Cerebellar nuclear complex (tissue), 1 donor: ENCODE measurements around the gene OR2AG2.
"Not testable (repeated sequence)": the region's sequence is repeated elsewhere in the genome, so short reads cannot be mapped to it uniquely, and the experiment has no call there.

ENCODE experiments used
- DNase-seq, 2 experiments: peaks; one replicate each; lab custom pipeline; 2025; lab: John Stamatoyannopoulos, UW

Gene OR2AG2, protein sequence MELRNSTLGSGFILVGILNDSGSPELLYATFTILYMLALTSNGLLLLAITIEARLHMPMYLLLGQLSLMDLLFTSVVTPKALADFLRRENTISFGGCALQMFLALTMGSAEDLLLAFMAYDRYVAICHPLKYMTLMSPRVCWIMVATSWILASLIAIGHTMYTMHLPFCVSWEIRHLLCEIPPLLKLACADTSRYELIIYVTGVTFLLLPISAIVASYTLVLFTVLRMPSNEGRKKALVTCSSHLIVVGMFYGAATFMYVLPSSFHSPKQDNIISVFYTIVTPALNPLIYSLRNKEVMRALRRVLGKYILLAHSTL

DNA sequence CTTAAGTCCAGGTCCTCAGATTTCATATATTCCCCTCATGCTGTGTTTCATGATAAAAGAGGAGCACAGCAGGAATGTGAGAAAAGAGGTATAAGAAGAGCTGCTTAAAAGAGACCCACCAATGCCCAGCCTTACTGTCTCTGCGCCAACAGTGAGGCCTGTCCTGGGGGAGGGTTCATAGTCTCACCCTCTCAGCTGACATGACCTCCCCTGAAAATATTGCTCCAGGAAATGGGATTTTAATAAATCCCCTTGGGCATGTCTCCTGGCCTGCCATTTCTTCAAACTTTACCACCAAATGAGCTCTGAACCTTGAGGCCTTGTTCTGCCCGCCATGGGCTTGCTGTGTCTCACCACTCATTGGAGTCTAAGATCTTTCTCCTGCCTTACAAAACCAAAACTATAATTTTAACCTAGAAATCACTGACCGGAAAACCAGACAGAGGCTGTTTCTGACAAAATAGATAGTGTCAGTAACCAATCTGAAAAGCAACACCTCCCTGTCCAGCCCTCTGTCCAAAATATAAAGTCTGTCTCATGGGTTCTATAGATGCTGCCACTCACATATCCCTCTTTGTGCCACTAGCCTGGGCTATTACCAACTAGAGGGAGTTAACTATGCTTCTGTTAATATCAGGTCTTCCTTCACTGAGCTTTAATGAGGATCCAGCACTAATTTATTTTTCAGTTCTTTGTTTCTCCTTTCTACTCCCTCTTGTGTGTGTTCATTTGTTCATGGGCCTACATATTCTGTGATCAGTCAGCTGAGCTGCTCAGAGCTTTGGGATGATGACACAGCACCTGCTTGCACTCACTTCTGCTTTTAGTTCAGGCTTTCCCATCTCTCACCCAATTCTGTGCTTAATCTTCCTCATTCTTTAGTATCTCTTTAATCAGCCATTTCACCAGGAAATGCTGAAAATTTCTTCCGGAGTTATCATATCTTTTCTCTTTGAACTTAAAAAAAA, at the start of gene OR2AG2:
Gene OR2AG2 (minus strand): TSS at position 51 of the 968 bp plus-strand sequence. CDS start 3,019 bp downstream, outside the sequence.
- DNase-seq = no peak

- no peak for DNase-seq
Measured at GRCh38 chr11:6818967-6819366, 47.2 kb upstream of the OR2AG2 start.

GRCh38 chr11:6817694-6818093, 45.9 kb upstream of the OR2AG2 start:
- DNase-seq = no peak

DNA sequence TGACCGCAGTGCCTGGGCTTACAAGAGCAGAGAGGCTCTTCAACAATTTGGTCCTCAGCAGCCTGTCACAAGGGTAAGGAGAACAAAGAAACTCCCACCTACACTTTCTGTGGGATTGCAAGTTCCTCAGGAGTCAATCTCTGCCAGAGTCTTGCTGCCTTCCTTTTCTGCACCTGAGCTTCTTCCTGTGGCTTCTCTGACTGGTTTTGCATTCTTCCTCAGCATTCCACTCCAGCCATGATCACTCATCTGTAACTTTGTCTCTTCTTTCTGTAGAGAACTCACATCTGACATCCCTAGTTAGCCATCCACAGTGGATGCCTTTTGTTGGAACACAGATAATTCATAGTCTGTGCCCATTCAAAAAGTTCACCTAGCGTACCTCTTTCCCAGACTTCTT, 41.9 kb upstream of the OR2AG2 start:
- no peak for DNase-seq

GRCh38 chr11:6812390-6813005, 40.7 kb upstream of the OR2AG2 start:
- DNase-seq = no peak

GRCh38 chr11:6801075-6801474, 29.3 kb upstream of the OR2AG2 start:
- not testable (repeated sequence) for DNase-seq

GRCh38 chr11:6799402-6799801, 27.6 kb upstream of the OR2AG2 start, which contains the start of gene OR6A2:
Gene OR6A2, minus strand, starts transcription at chr11:6799689. Its CDS starts 3,981 bp downstream, at chr11:6795708.
- DNase-seq = no peak

- no peak for DNase-seq
Measured at GRCh38 chr11:6794639-6795038, 22.9 kb upstream of the OR2AG2 start.

GRCh38 chr11:6790546-6790945, 18.8 kb upstream of the OR2AG2 start:
- DNase-seq = no peak

DNA sequence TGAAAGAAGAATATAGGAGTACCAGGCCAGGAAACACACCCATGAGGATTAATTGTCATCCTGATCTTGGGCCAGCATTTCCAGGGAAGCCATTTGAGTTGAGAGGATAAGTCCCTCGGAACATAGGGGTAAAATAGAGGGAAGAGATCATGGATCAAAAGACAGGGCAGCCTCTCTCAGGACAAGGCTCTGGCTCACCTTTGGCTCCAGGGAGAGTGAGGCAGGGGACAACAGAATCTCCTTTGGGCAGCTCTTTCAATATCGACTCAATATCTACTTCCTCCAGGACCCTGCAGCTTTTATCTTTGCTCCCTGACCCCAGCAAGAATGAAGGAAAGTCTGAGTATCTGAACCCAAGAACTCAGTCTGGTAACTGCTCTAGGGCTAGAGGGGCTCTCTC, 10.9 kb upstream of the OR2AG2 start, which contains the start of gene OR2AG1:
Gene OR2AG1 (plus strand): TSS at position 301 of the 400 bp plus-strand sequence. CDS start 2,018 bp downstream, outside the sequence.
- DNase-seq = no peak

DNA sequence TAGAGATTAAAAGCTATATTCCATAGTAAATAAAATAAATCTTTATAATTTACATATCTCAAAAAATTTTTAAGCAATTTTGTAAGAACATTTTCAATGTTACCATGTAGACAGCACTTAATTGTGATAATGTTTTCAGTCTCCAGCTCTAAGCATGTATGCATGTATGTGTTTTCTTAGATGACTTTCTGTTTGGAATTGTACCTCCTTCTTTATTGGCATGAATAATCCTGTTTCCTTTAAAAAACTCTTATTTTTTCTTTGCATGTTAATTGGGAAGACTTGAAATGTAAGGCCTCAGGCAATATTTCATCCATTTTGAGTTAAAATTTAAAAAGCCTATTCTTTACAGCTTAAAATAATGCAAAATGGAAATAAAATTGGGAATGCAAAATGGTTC, 9.1 kb upstream of the OR2AG2 start:
- DNase-seq = no peak

DNA sequence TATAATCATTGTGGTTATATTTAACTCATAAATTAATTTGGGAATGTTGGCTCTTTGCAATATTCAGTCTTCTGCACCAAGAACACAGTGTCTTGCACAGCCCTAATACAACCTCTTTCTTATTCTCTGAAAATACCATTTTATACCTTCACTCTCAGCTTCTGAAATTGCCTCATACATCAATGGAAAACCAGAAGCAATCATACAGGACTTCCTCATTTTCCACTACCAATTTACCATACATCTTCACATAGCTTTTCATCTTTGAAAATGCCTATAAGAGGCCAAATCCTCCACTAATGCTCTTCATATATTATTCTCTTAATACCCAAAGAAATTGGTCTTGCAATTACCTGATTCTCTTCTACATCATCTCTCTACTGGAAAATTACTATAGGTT, 6.7 kb upstream of the OR2AG2 start:
- DNase-seq = no peak

DNA sequence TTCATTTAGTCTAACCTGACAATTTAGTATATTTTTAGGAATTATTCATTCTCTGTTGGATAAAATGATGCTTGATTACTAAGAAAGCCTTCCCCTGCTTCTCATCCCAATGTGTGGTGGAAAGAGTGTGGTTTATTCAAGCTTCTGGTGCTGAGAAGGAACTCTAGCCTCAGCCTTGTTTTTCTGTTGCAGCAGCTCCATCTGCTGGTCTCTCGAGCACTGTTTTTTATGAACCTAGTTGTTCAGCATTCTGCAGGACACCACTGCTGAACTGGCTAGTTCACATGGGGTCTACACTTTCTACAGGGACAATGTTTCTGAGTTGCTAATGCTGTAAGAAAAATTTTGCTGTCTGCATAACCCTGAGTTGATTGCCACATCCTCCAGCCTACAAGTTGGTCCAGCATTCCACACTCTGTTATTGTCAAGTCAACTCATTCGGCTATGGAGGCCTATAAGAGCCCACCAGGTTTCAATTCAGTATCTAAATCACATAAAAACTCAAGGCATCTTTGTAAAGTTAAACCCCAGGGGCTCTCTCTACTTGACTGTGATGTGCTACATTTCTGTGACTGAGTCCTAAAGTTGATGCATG, 14.3 kb downstream of the OR2AG2 start:
- DNase-seq = no peak

DNA sequence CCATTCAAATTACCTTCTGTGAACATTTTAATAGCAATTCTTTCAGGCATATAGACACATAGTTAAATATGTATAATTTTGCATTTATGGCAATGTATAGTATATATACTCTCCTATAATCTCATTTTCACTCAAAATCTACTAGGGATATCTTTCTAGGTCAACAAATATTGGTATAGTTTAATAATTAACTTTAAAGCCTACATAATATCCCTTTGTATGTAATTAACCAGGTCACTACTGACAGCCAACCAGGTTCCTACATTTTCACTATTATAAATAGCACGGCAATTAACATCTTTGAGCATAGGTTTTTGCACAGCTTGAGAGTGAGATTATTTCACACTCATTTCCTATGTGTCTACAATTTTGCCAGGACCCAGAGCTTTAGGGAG, 15.8 kb downstream of the OR2AG2 start:
- DNase-seq = no peak

DNA sequence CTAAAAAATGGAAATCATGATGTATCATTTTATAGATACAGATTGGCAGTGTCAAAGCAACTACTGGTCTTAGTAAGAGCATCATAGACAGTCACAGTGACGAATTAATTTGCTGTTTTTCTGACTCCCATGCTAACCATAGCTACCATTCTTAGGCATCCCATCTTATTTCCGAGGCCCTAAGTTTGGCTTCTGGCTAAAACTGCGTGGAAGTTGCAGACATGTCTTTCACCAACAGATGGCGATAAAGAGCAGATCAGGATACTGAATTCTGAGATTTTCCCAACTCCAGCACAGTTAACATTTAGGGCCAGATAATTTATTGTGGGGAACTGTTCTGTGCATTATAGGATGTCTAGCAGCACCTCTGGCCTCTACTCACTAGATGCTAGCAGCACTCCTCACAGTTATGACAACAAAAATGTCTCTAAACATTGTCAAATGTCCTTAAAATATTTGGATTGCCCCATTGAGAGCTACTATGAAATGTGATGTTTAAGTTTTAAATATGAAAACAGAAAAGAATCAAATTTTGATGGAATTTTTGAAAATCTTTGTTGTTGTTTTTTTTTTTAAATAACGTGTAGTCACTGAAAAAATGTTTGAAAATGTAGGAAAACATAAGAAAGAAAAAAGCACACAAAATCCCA, 16.3 kb downstream of the OR2AG2 start:
- DNase-seq = peak in 1 of 2 experiments; percentile 2

- no peak for DNase-seq
Measured at GRCh38 chr11:6747097-6747668, 24.6 kb downstream of the OR2AG2 start.

GRCh38 chr11:6746626-6747025, 25.1 kb downstream of the OR2AG2 start:
- DNase-seq = no peak

- DNase-seq = no peak
Measured at GRCh38 chr11:6746086-6746618, 25.6 kb downstream of the OR2AG2 start.

DNA sequence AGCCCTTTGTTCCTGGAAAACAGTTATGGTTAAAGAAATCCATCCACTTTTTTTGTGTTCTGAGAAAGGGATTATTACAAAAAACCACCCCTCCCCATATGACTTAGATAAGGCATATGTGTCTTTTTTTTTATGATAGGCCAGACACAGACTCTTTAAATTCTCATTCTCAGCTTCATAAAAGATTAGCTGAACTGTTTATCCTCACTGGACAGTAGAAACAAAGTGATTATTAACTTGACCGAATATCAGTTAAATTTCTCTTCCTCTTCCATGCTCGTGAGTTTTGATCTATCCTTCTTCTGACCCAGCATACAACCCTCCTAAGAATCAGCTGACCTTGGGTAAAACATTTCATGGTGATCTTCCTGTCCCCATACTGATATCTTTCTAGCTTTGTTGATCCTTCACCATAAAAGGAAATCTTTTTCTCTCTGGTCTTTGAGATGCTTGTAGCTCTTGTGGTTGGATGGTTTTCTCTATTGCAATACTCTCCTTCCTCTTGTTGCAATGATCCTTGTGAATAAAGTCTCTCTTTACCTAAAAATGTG, 26.2 kb downstream of the OR2AG2 start:
- DNase-seq = no peak

DNA sequence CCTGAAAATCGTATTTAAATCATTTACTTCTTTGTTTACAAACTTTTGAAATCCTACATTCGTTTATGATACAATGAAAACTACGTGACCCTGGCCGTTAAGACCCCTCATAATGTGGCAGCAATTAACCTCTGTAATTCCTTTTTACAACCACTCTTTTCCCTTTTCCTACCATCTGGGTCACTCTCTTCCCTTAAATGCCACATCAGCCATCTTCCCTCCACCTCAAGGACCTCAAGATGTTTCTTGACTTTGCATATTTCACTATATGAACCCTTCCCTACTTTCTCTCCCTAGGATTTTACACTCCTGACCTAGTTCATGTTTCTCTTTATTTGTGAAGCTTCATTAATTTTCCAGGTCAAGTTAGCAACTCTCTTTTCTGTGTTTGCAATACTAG, 26.8 kb downstream of the OR2AG2 start:
- no peak for DNase-seq
